Fibroblast of the aortic adventitia (primary cell): ENCODE results near the gene EIF5A. TPM values are rescaled to one million over a fixed set of nuclear protein-coding genes. Genes with fewer than 3 reads are reported as not detected.

ENCODE experiments used
- DNase-seq: peaks from one replicate; pipeline ENCODE4 v3.0.0-alpha.2; 2010; ENCODE audit warnings: low read depth
- H3K4me3 ChIP-seq: 2 replicates; pipeline ENCODE4 v1.5.1; 2011; ENCODE audit warnings: low read depth, mild to moderate bottlenecking, control low read depth, low read length, moderate library complexity
- total RNA-seq: library from RNA; depleted of rRNA; stranded (reverse); fragments of >200 nt; gene quantifications from 2 replicates; pipeline ENCODE4 v1.2.3, GENCODE V29; 2012; ENCODE audit warnings: low replicate concordance
- TF ChIP-seq, protein P1 (sequence below): IDR thresholded peaks from 2 replicates; pipeline ENCODE4 v1.5.1; 2011; ENCODE audit warnings: mild to moderate bottlenecking, low read length, control low read depth, inconsistent platforms; ENCODE audit not compliant: insufficient read depth

EIF5A gene
- 78.3 and 1,006 TPM in 2 replicates for total RNA-seq

GRCh38 chr17:7306911-7307685 lies at the start of gene EIF5A:
TSS of gene EIF5A (plus strand) at chr17:7307628. CDS start at chr17:7309636, 2,008 bp downstream.
- peak within 1 kb of the TSS; percentile 91 for H3K4me3 ChIP-seq
- DNase-seq, result peak; percentile 100
- TF ChIP-seq, protein P1, sequence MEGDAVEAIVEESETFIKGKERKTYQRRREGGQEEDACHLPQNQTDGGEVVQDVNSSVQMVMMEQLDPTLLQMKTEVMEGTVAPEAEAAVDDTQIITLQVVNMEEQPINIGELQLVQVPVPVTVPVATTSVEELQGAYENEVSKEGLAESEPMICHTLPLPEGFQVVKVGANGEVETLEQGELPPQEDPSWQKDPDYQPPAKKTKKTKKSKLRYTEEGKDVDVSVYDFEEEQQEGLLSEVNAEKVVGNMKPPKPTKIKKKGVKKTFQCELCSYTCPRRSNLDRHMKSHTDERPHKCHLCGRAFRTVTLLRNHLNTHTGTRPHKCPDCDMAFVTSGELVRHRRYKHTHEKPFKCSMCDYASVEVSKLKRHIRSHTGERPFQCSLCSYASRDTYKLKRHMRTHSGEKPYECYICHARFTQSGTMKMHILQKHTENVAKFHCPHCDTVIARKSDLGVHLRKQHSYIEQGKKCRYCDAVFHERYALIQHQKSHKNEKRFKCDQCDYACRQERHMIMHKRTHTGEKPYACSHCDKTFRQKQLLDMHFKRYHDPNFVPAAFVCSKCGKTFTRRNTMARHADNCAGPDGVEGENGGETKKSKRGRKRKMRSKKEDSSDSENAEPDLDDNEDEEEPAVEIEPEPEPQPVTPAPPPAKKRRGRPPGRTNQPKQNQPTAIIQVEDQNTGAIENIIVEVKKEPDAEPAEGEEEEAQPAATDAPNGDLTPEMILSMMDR, result no peak

DNA sequence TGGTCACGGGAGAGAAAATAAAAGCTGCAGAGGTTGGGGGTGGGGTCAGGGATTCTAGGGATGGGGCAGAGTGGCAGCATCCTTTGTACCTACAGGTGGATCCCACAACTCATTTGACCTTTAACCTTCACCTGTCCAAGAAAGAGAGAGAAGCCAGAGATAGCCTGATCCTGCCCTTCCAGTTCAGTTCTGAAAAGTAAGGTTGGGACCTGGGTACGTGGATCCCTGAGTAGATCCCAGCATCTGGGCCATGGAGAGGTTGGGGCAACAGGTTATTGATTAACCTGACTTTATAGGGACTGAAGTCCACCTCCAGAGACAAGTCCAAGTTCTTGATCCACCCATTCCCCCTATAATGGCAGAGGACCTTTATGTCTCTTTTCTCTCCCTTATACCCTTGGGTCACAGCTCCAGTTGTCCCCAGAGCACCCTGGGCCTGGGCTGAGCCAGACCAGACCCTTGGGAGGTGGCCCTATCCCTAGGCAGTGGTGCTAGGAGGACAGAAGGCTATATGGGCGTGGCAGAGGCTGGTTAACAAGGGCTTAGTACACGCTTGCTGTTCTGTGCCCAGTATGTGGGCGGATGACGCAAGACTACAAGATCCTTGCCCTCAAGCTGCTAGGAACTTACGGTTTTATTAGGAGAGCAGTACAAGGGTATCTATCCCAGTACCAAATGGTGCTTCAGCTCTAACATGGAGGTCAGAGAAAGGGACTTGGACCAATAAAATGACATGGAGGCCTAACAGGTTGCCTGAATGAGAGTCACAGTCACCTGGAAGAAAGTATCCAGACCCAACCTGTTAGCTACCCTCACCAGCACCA lies 48.5 kb upstream of the EIF5A start:
- H3K4me3 ChIP-seq, result no peak overlapping the region
- TF ChIP-seq, protein P1, result no peak
- peak; percentile 45 for DNase-seq

- no peak for DNase-seq
- no peak overlapping the region for H3K4me3 ChIP-seq
- TF ChIP-seq, protein P1, result no peak
Observed at GRCh38 chr17:7259555-7259889, 47.9 kb upstream of the EIF5A start.

- H3K4me3 ChIP-seq, result no peak overlapping the region
- no peak for DNase-seq
- TF ChIP-seq, protein P1, result no peak
Observed at GRCh38 chr17:7260151-7260550, 47.3 kb upstream of the EIF5A start.

DNA sequence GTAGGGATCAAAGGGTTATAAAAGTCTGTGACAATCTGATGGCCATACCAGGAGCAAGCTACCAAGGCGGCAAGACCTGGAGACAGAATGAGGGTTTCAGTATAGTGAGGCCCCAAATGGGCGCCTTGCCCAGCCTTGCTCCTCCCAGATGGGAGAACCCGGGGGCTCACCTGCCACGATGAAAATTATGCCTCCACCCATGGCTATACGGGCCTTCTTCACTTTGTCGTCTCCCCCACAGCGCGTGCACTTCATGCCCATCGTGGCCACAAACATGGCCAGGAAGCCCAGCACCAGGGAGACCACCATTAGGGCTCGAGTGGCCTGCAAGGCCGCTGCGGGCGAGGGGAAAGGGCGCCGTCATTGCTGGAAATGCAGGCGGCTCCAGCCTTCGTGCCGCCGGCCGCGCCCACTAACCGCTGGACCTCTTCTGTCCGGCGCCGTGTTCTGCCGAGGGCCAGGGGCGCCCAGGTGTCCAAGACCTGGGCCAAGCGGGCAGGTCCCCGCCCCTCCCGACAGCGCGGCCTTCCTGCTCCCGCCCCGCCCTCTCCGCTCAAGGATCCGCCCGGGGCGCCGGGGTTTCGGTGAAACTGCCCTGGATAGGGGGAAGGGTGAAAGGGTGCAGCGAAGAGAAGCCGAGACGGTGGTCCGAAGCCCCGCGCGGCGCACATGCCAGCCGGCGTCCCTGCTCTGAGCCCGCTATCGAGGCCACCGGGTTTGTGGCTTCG lies 46.6 kb upstream of the EIF5A start:
- no peak for DNase-seq
- TF ChIP-seq, protein P1, result no peak
- peak overlapping the region; percentile 33 for H3K4me3 ChIP-seq

GRCh38 chr17:7261379-7262191 lies 45.8 kb upstream of the EIF5A start:
- DNase-seq, result no peak
- peak overlapping the region; percentile 33 for H3K4me3 ChIP-seq
- TF ChIP-seq, protein P1, result no peak
